Heart right ventricle (tissue), 16 donors: ENCODE data around the gene ACOX3. TPM values are rescaled to one million over a fixed set of nuclear protein-coding genes. Genes with fewer than 3 reads are reported as not detected.

Experiments used
- ATAC-seq, 8 donors: fragments of 200-7000 bp; cut with Tn5 transposase; one replicate each; pipeline ENCODE4 v1.9.1; 2020; ENCODE audit warnings: mild to moderate bottlenecking in 8 of 8, moderate library complexity in 8 of 8, moderate number of reproducible peaks in 1 of 8
- DNase-seq, 2 donors: peaks; one replicate each; pipeline ENCODE4 v3.0.0-alpha.2; 2020
- H3K27ac ChIP-seq, 10 donors: fragments of 200-600 bp; sonication (generic) in 2 of 10; one replicate each; pipeline versions ENCODE4 v1.5.0 to v1.8.0; 2020 to 2022; ENCODE audit warnings: mild to moderate bottlenecking in 3 of 10
- H3K27me3 ChIP-seq, 7 donors: fragments of 200-600 bp; one replicate each; pipeline ENCODE4 v1.8.0; 2021 to 2022; ENCODE audit warnings: mild to moderate bottlenecking in 2 of 7
- H3K36me3 ChIP-seq, 9 donors: fragments of 200-600 bp; sonication (generic) in 1 of 9; one replicate each; pipeline versions ENCODE4 v1.5.0 to v1.8.0; 2020 to 2022; ENCODE audit warnings: mild to moderate bottlenecking in 2 of 9
- H3K4me1 ChIP-seq, 9 donors: fragments of 200-600 bp; sonication (generic) in 1 of 9; one replicate each; pipeline versions ENCODE4 v1.5.0 to v1.8.0; 2020 to 2022; ENCODE audit warnings: mild to moderate bottlenecking in 4 of 9
- H3K4me3 ChIP-seq, 10 donors: fragments of 200-600 bp; sonication (generic) in 2 of 10; one replicate each; pipeline versions ENCODE4 v1.5.0 to v1.8.0; 2020 to 2022; ENCODE audit warnings: mild to moderate bottlenecking in 7 of 10, moderate library complexity in 2 of 10
- H3K9me3 ChIP-seq, 11 donors: fragments of 200-600 bp in 10 of 11; sonication (generic) in 2 of 11; one replicate each; pipeline versions ENCODE4 v1.5.0 to v1.8.0; 2013 to 2022; ENCODE audit warnings: mild to moderate bottlenecking in 2 of 11, control low read depth in 1 of 11, moderate library complexity in 1 of 11
- WGBS, 2 donors: extraction: QIAGEN DNeasy Blood & Tissue Kit; methylation state at CpG; one replicate each; pipeline ENCODE4 v1.1.7; 2013; ENCODE audit warnings: inconsistent platforms in 1 of 2; 5-methylcytosine and 5-hydroxymethylcytosine counted together
- intact Hi-C, 10 donors: fragments of 100-400 bp; cut with DNase I; formaldehyde crosslinking; loops; one replicate each; pipeline versions ENCODE4 v1.11.1 to v1.14.2; 2022
- polyA plus RNA-seq, 2 donors: library from polyadenylated mRNA; stranded (reverse); fragments of 200-250 nt; gene quantifications; one replicate each; pipeline ENCODE4 v1.2.3, GENCODE V29; 2013
- total RNA-seq, 10 donors: library from RNA; stranded (reverse); fragmentation: NEBNext Ultra II Directional in 3 of 10; extraction: Animal tissue kit (Norgen Biotek cat#: 25700) in 3 of 10; gene quantifications; one replicate each; pipeline versions ENCODE4 v1.2.1 to v1.2.4, GENCODE V29; 2021 to 2023
- TF ChIP-seq, protein P1 (sequence below), 9 donors: fragments of 200-600 bp; sonication (generic) in 2 of 9; IDR thresholded peaks; one replicate each; pipeline versions ENCODE4 v1.5.0 to v1.8.0; 2021 to 2022; ENCODE audit warnings: antibody characterized with exemption in 9 of 9, mild to moderate bottlenecking in 5 of 9, moderate library complexity in 1 of 9
- donor health status: Arrhythmogenic right ventricular cardiomyopathy.
- donor health status: ischemic (EF 13 %, LVEDD 7.1; RV severe dilation, severe dysfunction).
- donor health status: healthy with polysubstance abuse.
- donor health status: DM: no; HTN: yes; CAD: no.
- donor health status: DM: no; HTN: no; CAD: no.
- donor health status: ischemic (EF 25% LVEDD 6.9; RV normal size, moderate dysfunction).
- donor health status: ischemic (EF 25% LVEDD 5.7; RV mildly dilated, moderate dysfunction).
- donor health status: healthy.
- donor health status: DM: yes; HTN: yes; CAD: no.
- donor health status: Ischemic cardiomyopathy.
- donor health status: ischemic (EF 35%, LVEDD 5.7; RV mildly dilated, moderate dysfunction).
- donor health status: nonischemic (EF 11% LVEDD 7.7; RV severe dilation, severe dysfunction).
- donor health status: DM: yes; HTN: yes; CAD: no.
- donor health status: PGD.
- donor health status: ischemic (EF 29% LVEDD 5.4; RV normal size, mild dysfunction).
- donor health status: nonischemic (EF 23%, LVEDD 6.1; RV moderate dilation, normal function).

ACOX3 gene
- total and polyA plus RNA-seq, 12 donors = 17.9 to 28.9 (median 25.4) TPM

- WGBS, 2 donors = 72 to 87% methylated on average over 15 of the region's 15 CpGs
- no peaks in the 10 kb centered on the region for H3K9me3 ChIP-seq
- H3K27me3 ChIP-seq = no peaks in the 10 kb centered on the region
- H3K4me1 ChIP-seq = peaks cover 0 to 49% (median 30%) of the 10 kb centered on the region in 9 donors
- no peak overlapping the region for H3K4me3 ChIP-seq
- peak overlapping the region in 8 of 10 donors; percentile 33 to 88 (median 72) for H3K27ac ChIP-seq
- intact Hi-C loops = loop anchor here in 5 of 10 donors (2.0 to 10.0 kb wide), 5 partner anchors 50 to 118 kb away; no protein-coding TSS in a partner anchor
- ATAC-seq = peak in 1 of 8 donors; percentile 8
- no peak for DNase-seq
- peaks cover 0 to 88% (median 22%) of the 10 kb centered on the region in 9 donors for H3K36me3 ChIP-seq
- TF ChIP-seq, protein P1, sequence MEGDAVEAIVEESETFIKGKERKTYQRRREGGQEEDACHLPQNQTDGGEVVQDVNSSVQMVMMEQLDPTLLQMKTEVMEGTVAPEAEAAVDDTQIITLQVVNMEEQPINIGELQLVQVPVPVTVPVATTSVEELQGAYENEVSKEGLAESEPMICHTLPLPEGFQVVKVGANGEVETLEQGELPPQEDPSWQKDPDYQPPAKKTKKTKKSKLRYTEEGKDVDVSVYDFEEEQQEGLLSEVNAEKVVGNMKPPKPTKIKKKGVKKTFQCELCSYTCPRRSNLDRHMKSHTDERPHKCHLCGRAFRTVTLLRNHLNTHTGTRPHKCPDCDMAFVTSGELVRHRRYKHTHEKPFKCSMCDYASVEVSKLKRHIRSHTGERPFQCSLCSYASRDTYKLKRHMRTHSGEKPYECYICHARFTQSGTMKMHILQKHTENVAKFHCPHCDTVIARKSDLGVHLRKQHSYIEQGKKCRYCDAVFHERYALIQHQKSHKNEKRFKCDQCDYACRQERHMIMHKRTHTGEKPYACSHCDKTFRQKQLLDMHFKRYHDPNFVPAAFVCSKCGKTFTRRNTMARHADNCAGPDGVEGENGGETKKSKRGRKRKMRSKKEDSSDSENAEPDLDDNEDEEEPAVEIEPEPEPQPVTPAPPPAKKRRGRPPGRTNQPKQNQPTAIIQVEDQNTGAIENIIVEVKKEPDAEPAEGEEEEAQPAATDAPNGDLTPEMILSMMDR (IDR thresholded peaks at IDR 0.05) = no peak
Observed at GRCh38 chr4:8392591-8393190, 47.8 kb downstream of the ACOX3 start.

- H3K36me3 ChIP-seq = peaks cover 0 to 88% (median 19%) of the 10 kb centered on the region in 9 donors
- DNase-seq (peak; percentile 43 to 78), ATAC-seq (peak in 7 of 8 donors; percentile 32 to 60 (median 41))
- no peaks in the 10 kb centered on the region for H3K27me3 ChIP-seq
- 59 to 60% methylated on average over 9 of the region's 9 CpGs for WGBS, 2 donors
- H3K27ac ChIP-seq = peak overlapping the region in 5 of 10 donors; percentile 43 to 88 (median 73)
- H3K4me3 ChIP-seq = no peak overlapping the region
- H3K9me3 ChIP-seq = no peaks in the 10 kb centered on the region
- intact Hi-C loops = loop anchor here in 5 of 10 donors (2.0 to 10.0 kb wide), 5 partner anchors 50 to 117 kb away; no protein-coding TSS in a partner anchor
- TF ChIP-seq, protein P1 (IDR thresholded peaks at IDR 0.05) = peak in 2 of 9 donors; percentile 4 to 28
- H3K4me1 ChIP-seq = peaks cover 0 to 49% (median 30%) of the 10 kb centered on the region in 9 donors
Observed at GRCh38 chr4:8391972-8392371, 48.6 kb downstream of the ACOX3 start.

DNA sequence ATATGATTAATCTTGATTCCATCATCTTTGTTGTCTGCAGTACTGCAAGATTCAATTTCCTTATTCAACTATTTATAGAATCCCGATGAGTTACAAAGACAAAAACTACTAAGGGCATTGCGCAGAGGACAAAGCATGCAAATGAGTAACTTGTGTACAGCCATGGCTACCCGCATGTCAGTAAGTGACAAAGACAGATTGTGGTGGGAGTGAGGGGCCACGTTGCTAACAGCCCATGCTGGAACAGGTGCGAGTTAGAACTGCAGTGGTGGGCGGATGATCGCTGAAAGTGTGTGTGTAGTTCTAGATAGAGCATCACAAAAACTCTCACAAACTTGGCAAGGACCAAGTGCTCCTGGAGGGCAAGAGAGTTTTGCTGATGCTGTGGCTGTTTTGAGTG, 49.5 kb downstream of the ACOX3 start:
- peaks cover 0 to 89% (median 16%) of the 10 kb centered on the region in 9 donors for H3K36me3 ChIP-seq
- TF ChIP-seq, protein P1 (IDR thresholded peaks at IDR 0.05) = no peak
- H3K27me3 ChIP-seq = no peaks in the 10 kb centered on the region
- DNase-seq (no peak), ATAC-seq (no peak)
- H3K27ac ChIP-seq = peak overlapping the region in 3 of 10 donors; percentile 7 to 76 (median 23)
- intact Hi-C loops = loop anchor here in 3 of 10 donors (5.0 to 10.0 kb wide), 3 partner anchors 49 to 66 kb away; no protein-coding TSS in a partner anchor
- H3K4me1 ChIP-seq = peaks cover 0 to 49% (median 30%) of the 10 kb centered on the region in 9 donors
- 81 to 89% methylated on average over 7 of the region's 7 CpGs for WGBS, 2 donors
- no peak overlapping the region for H3K4me3 ChIP-seq
- no peaks in the 10 kb centered on the region for H3K9me3 ChIP-seq

GRCh38 chr4:8390577-8390976, 49.9 kb downstream of the ACOX3 start:
- TF ChIP-seq, protein P1 (IDR thresholded peaks at IDR 0.05) = no peak
- 84 to 92% methylated on average over 5 of the region's 5 CpGs for WGBS, 2 donors
- Histone ChIP-seq H3K27ac (peak overlapping the region in 2 of 10 donors; percentile 7 to 76), H3K4me1 (peaks cover under 1 to 53% (median 30%) of the 10 kb centered on the region in 9 donors), H3K4me3 (no peak overlapping the region), H3K36me3 (peaks cover 0 to 89% (median 13%) of the 10 kb centered on the region in 9 donors), H3K9me3 (no peaks in the 10 kb centered on the region), H3K27me3 (no peaks in the 10 kb centered on the region)
- intact Hi-C loops = loop anchor here in 3 of 10 donors (5.0 to 10.0 kb wide), 3 partner anchors 48 to 66 kb away; no protein-coding TSS in a partner anchor
- DNase-seq (no peak), ATAC-seq (no peak)
